ENCODE results near the gene ECEL1.

Gene ECEL1

DNA sequence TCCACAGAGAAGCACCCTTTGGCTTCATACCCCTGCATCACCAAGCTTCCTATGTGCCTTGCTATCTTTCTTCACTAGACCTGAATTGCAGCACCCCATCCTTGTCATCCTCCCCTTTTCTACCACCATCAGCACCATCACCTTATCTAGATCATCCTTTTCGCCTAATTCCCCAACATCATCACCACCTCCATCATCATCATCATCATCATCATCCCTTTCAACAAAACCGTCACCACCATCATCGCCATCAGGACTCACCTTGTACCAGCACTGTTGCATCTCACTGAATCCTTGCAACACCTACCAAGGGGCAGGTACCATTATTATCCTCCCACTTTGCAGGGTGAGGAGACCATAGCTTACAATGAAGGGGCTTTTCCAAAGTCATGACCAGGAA is 10.8 kb upstream of the ECEL1 start:
- no peak for DNase-seq (ENCODE audit: low read depth in 3 of 3)

GRCh38 chr2:232497348-232497747 is 9.7 kb upstream of the ECEL1 start:
- no peak for DNase-seq (ENCODE audit: low read depth in 3 of 3)

DNA sequence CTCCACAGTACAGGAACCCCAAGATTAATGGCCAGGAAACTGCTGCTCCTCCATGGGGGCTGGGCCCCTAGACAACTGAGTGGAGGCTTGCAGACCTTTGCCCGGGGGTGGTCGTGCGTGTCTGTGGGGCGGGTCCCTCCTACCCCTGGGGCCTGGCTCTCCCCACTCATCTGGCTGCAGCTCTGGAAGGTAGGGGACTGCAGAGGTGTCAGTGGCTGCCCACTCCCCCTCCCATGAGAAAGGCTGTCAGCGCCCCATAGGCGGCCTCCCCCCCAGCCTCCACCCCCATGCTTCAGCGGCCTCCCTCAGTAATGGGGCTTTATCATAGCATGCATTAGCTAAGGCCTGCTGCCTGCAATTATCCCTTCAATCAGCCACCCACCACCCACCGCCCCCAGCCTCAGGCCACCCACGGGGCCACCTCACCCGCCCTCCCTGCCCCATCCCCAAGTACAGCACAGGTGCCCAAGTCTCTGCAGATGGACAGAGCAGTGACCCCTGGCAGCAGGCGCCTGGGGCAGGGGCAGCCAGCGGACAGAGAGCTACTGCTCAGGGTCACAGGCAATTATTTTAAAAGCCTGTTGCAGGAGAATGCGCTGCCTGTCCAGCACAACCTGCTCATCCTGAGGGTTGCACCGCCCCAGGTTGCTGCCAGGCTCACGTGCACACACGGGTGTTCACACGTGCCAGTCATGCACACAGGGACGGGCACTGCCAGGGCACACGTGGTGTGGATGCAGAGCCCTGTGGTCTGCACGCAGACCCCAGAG is 9.1 kb upstream of the ECEL1 start:
- no peak for DNase-seq (ENCODE audit: low read depth in 3 of 3)

- DNase-seq (ENCODE audit: low read depth in 3 of 3): no peak
Observed at GRCh38 chr2:232495292-232495691, 7.7 kb upstream of the ECEL1 start.

DNA sequence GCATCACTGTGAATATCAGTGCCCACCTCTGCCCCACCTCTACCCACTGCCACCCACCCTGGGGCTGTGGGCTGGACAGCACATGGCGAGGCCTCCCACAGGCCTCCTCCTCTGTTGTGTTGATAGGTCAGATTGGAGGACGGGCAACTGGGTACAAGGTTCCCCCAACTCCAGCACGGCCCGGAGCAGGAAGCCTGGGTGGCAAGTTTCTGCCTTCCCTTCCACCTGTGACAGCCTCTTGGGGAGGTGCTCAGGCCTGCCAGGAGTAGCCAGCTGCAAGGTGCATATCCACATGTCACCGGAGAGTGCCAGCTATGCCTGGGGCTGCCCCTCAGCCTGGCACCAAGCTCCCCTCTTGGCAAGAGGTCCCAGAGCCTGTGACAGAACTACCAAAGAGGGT is 6.9 kb upstream of the ECEL1 start:
- no peak for DNase-seq (ENCODE audit: low read depth in 3 of 3)

- DNase-seq (ENCODE audit: low read depth in 3 of 3): no peak
Observed at GRCh38 chr2:232493701-232494474, 6.3 kb upstream of the ECEL1 start.

DNA sequence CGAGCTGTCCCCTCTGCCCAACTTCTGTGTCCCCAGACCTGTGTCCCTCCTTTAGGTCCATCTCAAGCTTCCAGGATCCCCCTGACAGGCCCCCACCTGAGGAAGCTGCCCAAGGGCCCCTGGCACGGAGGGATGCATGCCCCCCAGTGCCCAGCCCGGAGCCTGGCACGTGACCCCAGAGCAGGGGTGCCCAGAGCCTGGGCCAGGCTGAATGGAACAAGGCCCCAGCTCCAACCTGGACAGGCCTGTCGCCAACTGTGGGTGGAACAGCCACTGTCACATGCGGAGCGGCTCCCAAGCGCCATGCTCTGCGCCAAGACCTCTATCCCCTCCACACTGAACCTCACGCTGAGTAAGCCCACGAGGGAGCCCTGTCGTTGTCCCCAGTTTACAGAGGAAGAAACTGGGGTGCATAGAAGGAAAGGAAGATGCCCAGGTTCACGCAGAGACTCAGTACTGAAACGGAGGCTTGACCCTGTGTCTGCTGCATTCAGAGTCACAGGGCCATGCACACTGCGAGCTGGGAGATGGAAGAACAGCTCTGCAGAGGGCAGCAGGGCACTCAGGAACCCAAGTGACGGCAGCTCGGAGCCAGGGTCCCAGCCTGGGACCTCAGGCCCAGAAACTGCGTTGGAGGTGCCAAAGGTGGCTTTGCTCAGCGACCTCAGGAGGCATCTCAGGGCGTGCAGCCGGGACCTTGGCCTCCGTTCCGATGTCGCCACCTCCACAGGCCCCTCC is 5.5 kb upstream of the ECEL1 start:
- no peak for DNase-seq (ENCODE audit: low read depth in 3 of 3)

GRCh38 chr2:232492236-232492848 is 4.7 kb upstream of the ECEL1 start:
- no peak for DNase-seq (ENCODE audit: low read depth in 3 of 3)

GRCh38 chr2:232491139-232491780 is 3.6 kb upstream of the ECEL1 start:
- DNase-seq (ENCODE audit: low read depth in 3 of 3): no peak

DNA sequence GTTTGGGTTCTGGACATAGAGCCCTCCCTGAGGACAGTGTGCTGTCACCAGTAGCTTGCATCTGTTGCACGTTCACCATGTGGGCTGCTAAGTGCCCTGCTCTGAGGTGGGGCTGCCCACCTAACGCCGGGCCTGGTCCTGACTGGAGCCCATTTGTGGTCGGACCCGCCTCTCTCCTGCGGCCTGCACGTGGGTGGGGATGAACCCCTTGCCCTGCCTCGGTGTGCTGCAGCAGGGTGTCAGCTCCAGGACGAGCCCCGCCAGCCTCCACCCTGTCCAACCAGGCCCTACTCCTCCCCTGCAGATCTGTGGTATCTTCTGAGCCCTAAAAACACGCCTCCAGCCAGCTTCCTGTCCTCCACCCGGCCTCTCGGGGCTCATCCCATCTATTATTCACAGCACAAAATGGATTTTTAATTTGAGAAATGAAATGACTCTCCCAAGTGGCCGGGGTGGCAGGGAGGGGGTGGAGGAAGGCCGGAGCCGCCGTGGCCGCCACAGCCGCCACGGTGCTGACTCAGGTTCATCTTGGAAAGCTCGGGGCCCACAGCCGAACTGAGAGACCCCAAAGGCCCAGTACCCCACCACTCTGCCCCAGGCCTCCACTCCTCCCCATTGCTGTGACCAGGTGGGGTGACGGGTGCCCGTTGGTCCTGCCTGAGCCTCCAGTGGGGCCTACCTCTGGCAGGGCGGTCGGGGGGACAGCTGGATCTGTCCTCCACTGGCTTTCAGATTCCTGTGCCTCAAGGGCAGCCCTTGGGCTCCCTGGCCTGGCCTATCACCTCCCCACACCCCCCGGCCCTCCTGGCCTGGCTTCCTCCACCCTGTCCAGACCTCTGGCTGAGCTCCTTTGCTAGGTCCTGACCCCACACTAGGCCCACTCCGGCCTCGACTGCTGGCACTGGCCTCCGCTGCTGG is 2.8 kb upstream of the ECEL1 start:
- DNase-seq (ENCODE audit: low read depth in 3 of 3): no peak

- DNase-seq (ENCODE audit: low read depth in 3 of 3): no peak
Observed at GRCh38 chr2:232489516-232490220, 2.0 kb upstream of the ECEL1 start.

- no peak for DNase-seq (ENCODE audit: low read depth in 3 of 3)
Observed at GRCh38 chr2:232488721-232489300, 1.2 kb upstream of the ECEL1 start.

GRCh38 chr2:232488097-232488711 is 570 bp upstream of the ECEL1 start:
- no peak for DNase-seq (ENCODE audit: low read depth in 3 of 3)

GRCh38 chr2:232486558-232487384 is 863 bp downstream of the ECEL1 start:
- DNase-seq (ENCODE audit: low read depth in 3 of 3): no peak

DNA sequence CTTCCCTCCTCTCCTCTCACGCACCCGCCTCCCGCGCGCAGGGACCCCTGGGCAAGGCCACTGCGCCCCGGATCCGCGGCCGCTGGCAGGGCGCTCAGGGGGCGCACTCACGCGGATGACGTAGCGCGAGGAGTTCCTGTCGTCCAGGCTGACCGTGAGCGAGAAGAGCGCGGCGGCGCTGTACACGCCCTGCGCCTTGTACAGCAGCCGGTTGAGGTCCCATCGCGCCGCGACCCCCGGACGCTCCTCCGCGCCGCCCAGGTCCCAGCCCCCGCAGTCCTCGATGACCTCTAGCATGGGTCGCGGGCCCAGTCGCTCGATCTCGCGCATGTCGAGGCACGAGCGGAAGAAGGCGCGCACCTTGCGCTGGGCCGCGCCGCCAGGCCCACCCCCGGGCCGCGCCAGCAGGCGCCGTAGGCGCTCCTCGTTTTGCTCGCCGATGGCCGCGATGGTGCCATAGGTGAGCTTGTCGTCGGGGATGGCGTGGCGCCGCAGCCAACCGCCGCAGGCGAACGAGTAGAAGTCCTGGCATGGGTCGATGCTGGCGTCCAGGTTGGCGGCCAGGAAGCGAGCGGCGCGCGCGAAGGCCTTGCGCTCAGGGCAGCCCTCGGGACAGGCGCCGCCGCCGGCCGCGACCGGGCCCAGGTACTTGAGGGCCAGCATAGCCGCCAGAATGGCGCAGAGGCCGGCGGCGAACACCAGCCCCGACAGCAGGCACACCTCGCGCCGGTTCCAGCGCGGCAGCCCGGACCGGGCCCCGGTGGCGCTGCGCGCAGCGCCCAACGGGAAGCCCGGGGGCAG is 1.7 kb downstream of the ECEL1 start:
- no peak for DNase-seq (ENCODE audit: low read depth in 3 of 3)

DNA sequence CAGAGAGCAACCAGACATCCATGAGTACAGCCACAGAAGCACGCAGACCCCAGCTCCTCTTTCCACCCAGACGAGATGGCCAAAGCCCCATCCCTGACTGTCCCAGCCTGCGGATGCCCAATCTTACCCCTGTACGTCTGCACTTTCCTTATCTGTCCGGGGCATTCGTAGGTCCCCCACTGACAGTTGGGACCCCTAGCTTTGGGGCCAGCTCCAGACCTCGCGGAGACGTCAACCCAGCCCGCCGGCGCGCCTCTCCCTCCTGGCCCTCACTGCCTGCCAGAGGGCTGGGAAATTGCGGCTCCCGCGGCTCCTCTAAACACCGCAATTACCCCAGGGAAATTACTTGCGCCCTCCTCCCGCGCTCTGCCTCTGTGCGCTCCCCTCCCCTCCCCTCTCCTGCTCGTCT is 2.3 kb downstream of the ECEL1 start:
- DNase-seq (ENCODE audit: low read depth in 3 of 3): no peak

DNA sequence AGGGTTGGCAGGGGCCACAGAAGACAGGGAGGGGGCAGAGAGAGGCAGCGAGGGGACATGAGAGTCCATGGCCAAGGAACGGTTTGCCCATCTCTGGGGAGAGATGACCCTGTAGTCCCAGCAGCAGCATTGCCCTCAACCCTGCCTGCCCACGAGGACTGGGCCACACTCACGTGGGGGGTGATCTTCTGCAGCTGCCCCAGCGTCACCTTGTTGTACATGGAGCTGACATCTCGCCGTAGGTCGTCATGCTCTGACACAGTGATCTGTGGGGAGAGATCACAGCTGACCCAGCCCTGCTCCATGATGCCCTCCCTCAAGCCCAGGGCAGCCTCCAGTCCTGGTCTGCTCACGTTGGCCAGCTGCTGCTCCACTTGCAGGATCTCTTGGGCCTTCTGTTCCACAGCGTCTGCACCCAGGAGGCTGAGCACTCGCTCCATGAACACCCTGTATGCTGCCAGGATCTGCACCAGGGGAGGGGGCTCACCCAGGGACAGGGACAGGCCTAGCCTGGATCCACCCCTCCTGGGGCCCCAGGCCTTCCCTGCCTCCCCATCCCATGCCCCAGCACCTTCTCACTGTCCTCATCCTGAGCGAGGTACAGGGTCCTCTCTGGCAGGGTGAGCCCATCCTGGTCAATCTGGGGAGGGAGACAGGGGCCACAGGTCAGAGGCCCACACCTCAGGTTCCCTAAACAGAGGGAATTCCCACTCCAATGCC is 2.8 kb downstream of the ECEL1 start:
- DNase-seq (ENCODE audit: low read depth in 3 of 3): no peak

Measured in stimulated activated CD4-positive, alpha-beta T cell treated with anti-CD3 and anti-CD28 coated beads, TNF-alpha, amount 100 ng/mL, for 48 hours (primary cell).